Stimulated activated CD8-positive, alpha-beta memory T cell treated with anti-CD3 and anti-CD28 coated beads, Interleukin-7, amount 100 ng/mL, for 4 hours (primary cell): ENCODE measurements around the gene NTN3.
"Not testable (repeated sequence)": the region's sequence is repeated elsewhere in the genome, so short reads cannot be mapped to it uniquely, and the experiment has no call there.

Experiments
- DNase-seq, 2 donors: peaks; one replicate each; pipeline ENCODE4 v3.0.0-alpha.2; 2020; ENCODE audit warnings: low read depth in 2 of 2

Gene NTN3

GRCh38 chr16:2441143-2441804 is 29.8 kb upstream of the NTN3 start:
- not testable (repeated sequence) for DNase-seq

GRCh38 chr16:2443555-2443954 is 27.5 kb upstream of the NTN3 start:
- no peak for DNase-seq

GRCh38 chr16:2447920-2448583 is 23.0 kb upstream of the NTN3 start:
- no peak for DNase-seq

- DNase-seq, result no peak
These were observed 22.0 kb upstream of the NTN3 start for GRCh38 chr16:2449118-2449517.

- DNase-seq, result no peak
These were observed 20.6 kb upstream of the NTN3 start for GRCh38 chr16:2450535-2450934.

- no peak for DNase-seq
These were observed 20.1 kb upstream of the NTN3 start for GRCh38 chr16:2450975-2451381.

- DNase-seq, result no peak
These were observed 19.2 kb upstream of the NTN3 start for GRCh38 chr16:2451851-2452320.

GRCh38 chr16:2452650-2453049 is 18.4 kb upstream of the NTN3 start:
- no peak for DNase-seq

- no peak for DNase-seq
These were observed 15.8 kb upstream of the NTN3 start for GRCh38 chr16:2455081-2455845.

GRCh38 chr16:2456551-2457153 is 14.4 kb upstream of the NTN3 start:
- DNase-seq, result no peak

- no peak for DNase-seq
These were observed 13.8 kb upstream of the NTN3 start for GRCh38 chr16:2457267-2457666.

GRCh38 chr16:2457946-2458345 is 13.2 kb upstream of the NTN3 start:
- DNase-seq, result no peak

- no peak for DNase-seq
These were observed 12.0 kb upstream of the NTN3 start for GRCh38 chr16:2458887-2459646.

GRCh38 chr16:2459647-2460390 is 11.3 kb upstream of the NTN3 start, which contains the start of gene TEDC2:
Gene TEDC2 (plus strand): TSS chr16:2460109. CDS start chr16:2460145, 36 bp downstream.
- DNase-seq, result peak; percentile 91 to 96

- DNase-seq, result no peak
These were observed 10.7 kb upstream of the NTN3 start for GRCh38 chr16:2460391-2460713.

- DNase-seq, result no peak
These were observed 10.2 kb upstream of the NTN3 start for GRCh38 chr16:2460916-2461315.

GRCh38 chr16:2462031-2462866 is 8.8 kb upstream of the NTN3 start:
- no peak for DNase-seq

GRCh38 chr16:2464333-2464732 is 6.8 kb upstream of the NTN3 start:
- no peak for DNase-seq

GRCh38 chr16:2465653-2466415 is 5.3 kb upstream of the NTN3 start:
- DNase-seq, result no peak
